Osteocyte (in vitro differentiated cells): Measurements from ENCODE around the gene ZNF469. TPM values are rescaled to one million over a fixed set of nuclear protein-coding genes. Genes with fewer than 3 reads are reported as not detected.

Experiments
- DNase-seq: peaks from one replicate; pipeline ENCODE4 v3.0.0; 2021; ENCODE audit warnings: mixed read lengths; ENCODE audit not compliant: unreplicated experiment; ENCODE audit errors: extremely low spot score
- H3K27ac Mint-ChIP-seq: one replicate; pipeline ENCODE4 v1.8.0; 2021; ENCODE audit warnings: mild to moderate bottlenecking, mixed read lengths; ENCODE audit not compliant: unreplicated experiment
- H3K27me3 Mint-ChIP-seq: one replicate; pipeline ENCODE4 v1.8.0; 2021; ENCODE audit warnings: mixed read lengths; ENCODE audit not compliant: unreplicated experiment
- H3K36me3 Mint-ChIP-seq: one replicate; pipeline ENCODE4 v1.8.0; 2021; ENCODE audit warnings: mixed read lengths; ENCODE audit not compliant: unreplicated experiment
- H3K4me1 Mint-ChIP-seq: one replicate; pipeline ENCODE4 v1.8.0; 2021; ENCODE audit warnings: mixed read lengths; ENCODE audit not compliant: unreplicated experiment
- H3K4me3 Mint-ChIP-seq: one replicate; pipeline ENCODE4 v1.8.0; 2021; ENCODE audit warnings: mild to moderate bottlenecking, moderate library complexity, mixed read lengths; ENCODE audit not compliant: unreplicated experiment
- H3K9me3 Mint-ChIP-seq: one replicate; pipeline ENCODE4 v1.8.0; 2021; ENCODE audit warnings: mixed read lengths; ENCODE audit not compliant: unreplicated experiment
- CTCF ChIP-seq: fragments of 200-600 bp; sonication (generic); IDR thresholded peaks from 2 replicates; pipeline ENCODE4 v1.5.0; 2021; ENCODE audit warnings: antibody characterized with exemption, mild to moderate bottlenecking, moderate library complexity
- total RNA-seq: library from RNA; stranded (reverse); gene quantifications from 2 replicates; pipeline ENCODE4 v1.2.1, GENCODE V29; 2021

ZNF469 gene
- total RNA-seq, 1 donor from 2014 or later: 4.1 TPM

GRCh38 chr16:88340755-88341150 is 42.0 kb upstream of the ZNF469 start:
- TF ChIP-seq CTCF: no peak
- DNase-seq: no peak
- peaks cover 5% of the 10 kb centered on the region for H3K9me3 Mint-ChIP-seq

GRCh38 chr16:88341551-88342290 is 41.0 kb upstream of the ZNF469 start:
- H3K36me3 Mint-ChIP-seq: no peaks in the 10 kb centered on the region
- peaks cover 5% of the 10 kb centered on the region for H3K9me3 Mint-ChIP-seq
- no peak for TF ChIP-seq CTCF
- no peak overlapping the region for H3K27ac Mint-ChIP-seq
- no peaks in the 10 kb centered on the region for H3K4me1 Mint-ChIP-seq
- no peak overlapping the region for H3K4me3 Mint-ChIP-seq
- no peak for DNase-seq
- no peaks in the 10 kb centered on the region for H3K27me3 Mint-ChIP-seq

More at GRCh38 chr16:88340755-88341150, 42.0 kb upstream of the ZNF469 start:
- no peak overlapping the region for H3K4me3 Mint-ChIP-seq
- no peak overlapping the region for H3K27ac Mint-ChIP-seq
- no peaks in the 10 kb centered on the region for H3K4me1 Mint-ChIP-seq
- no peaks in the 10 kb centered on the region for H3K27me3 Mint-ChIP-seq
- no peaks in the 10 kb centered on the region for H3K36me3 Mint-ChIP-seq

GRCh38 chr16:88342491-88342890 is 40.3 kb upstream of the ZNF469 start:
- DNase-seq: no peak
- H3K9me3 Mint-ChIP-seq: peaks cover 5% of the 10 kb centered on the region
- no peaks in the 10 kb centered on the region for H3K36me3 Mint-ChIP-seq
- H3K4me3 Mint-ChIP-seq: no peak overlapping the region
- H3K27me3 Mint-ChIP-seq: no peaks in the 10 kb centered on the region
- no peak overlapping the region for H3K27ac Mint-ChIP-seq
- TF ChIP-seq CTCF: no peak
- no peaks in the 10 kb centered on the region for H3K4me1 Mint-ChIP-seq

GRCh38 chr16:88343271-88343791 is 39.4 kb upstream of the ZNF469 start:
- Mint-ChIP-seq H3K9me3 (peaks cover 5% of the 10 kb centered on the region), H3K4me1 (no peaks in the 10 kb centered on the region), H3K4me3 (no peak overlapping the region), H3K36me3 (no peaks in the 10 kb centered on the region), H3K27ac (no peak overlapping the region), H3K27me3 (no peaks in the 10 kb centered on the region)
- DNase-seq: no peak
- TF ChIP-seq CTCF: no peak

- no peaks in the 10 kb centered on the region for H3K4me1 Mint-ChIP-seq
Observed at GRCh38 chr16:88344411-88345030, 38.2 kb upstream of the ZNF469 start.

More at GRCh38 chr16:88344411-88345030, 38.2 kb upstream of the ZNF469 start:
- no peak for DNase-seq
- no peak overlapping the region for H3K27ac Mint-ChIP-seq
- no peak overlapping the region for H3K4me3 Mint-ChIP-seq
- no peak for TF ChIP-seq CTCF
- no peaks in the 10 kb centered on the region for H3K36me3 Mint-ChIP-seq
- peaks cover 5% of the 10 kb centered on the region for H3K9me3 Mint-ChIP-seq
- no peaks in the 10 kb centered on the region for H3K27me3 Mint-ChIP-seq
